ENCODE measurements around the gene LILRB5. TPM values are rescaled to one million over a fixed set of nuclear protein-coding genes. Genes with fewer than 3 reads are reported as not detected.
A peak's percentile ranks its signal among the peaks of the same experiment; 100 is the strongest.

Gene LILRB5
- total and polyA plus RNA-seq, 2 of the 8 experiments (the other 6 are each of a cell fraction or from before 2014, with no cell fraction given): 0.05 TPM; not detected in 1

- peak overlapping the region; percentile 53; the same call in 1 of the 2 replicates for H2AFZ ChIP-seq (ENCODE audit: low read length)
- no peak for TF ChIP-seq EP300 (IDR thresholded peaks at IDR 0.05; ENCODE audit: borderline replicate concordance in 1 of 2, low read depth in 2 of 2, low read length in 2 of 2)
- TF ChIP-seq SP2 (IDR thresholded peaks at IDR 0.05; ENCODE audit: low read length): no peak
- no peak for TF ChIP-seq TAF1 (IDR thresholded peaks at IDR 0.05; ENCODE audit: low read depth, low read length)
- no peak for TF ChIP-seq ATF3 (IDR thresholded peaks at IDR 0.05; ENCODE audit: insufficient read depth, low read depth, low read length)
- TF ChIP-seq CTBP2 (IDR thresholded peaks at IDR 0.05; ENCODE audit: borderline replicate concordance, insufficient read depth, insufficient read length, low read length): no peak
- no peak for TF ChIP-seq E2F6 (IDR thresholded peaks at IDR 0.05)
- no peak for TF ChIP-seq EGR1 (IDR thresholded peaks at IDR 0.05; ENCODE audit: borderline replicate concordance, low read depth, low read length)
- no peak for TF ChIP-seq POU5F1 (IDR thresholded peaks at IDR 0.05; ENCODE audit: low read depth, low read length)
- TF ChIP-seq TAF7 (optimal IDR thresholded peaks at IDR 0.05; ENCODE audit: borderline replicate concordance, low read depth, low read length): no peak
These were observed 2.7 kb downstream of the LILRB5 start for GRCh38 chr19:54254195-54254906.

More at GRCh38 chr19:54254195-54254906, 2.7 kb downstream of the LILRB5 start:
- Histone ChIP-seq H2AK5ac (ENCODE audit: low read depth, low read length) (no peak overlapping the region), H3K56ac (replicated peaks; ENCODE audit: insufficient read length, low read depth, low read length) (no peak overlapping the region), H3K79me2 (ENCODE audit: control insufficient read depth in 1 of 2, insufficient read depth in 2 of 2, low read length in 2 of 2) (no peaks in the 10 kb centered on the region), H3K23me2 (ENCODE audit: low read depth, low read length) (no peaks in the 10 kb centered on the region), H2BK20ac (ENCODE audit: low read length) (no peak overlapping the region), H3K4me3 (ENCODE audit: extremely low read depth in 1 of 4, insufficient read depth in 2 of 4, low read depth in 3 of 4, low read length in 4 of 4) (no peak overlapping the region), H2BK15ac (ENCODE audit: low read length) (no peak overlapping the region; the same call in 1 of the 2 replicates), H3K27me3 (replicated peaks in 1 of 4; ENCODE audit: control insufficient read depth in 3 of 4, extremely low read depth in 1 of 4, insufficient read depth in 3 of 4, low read length in 3 of 4) (no peaks in the 10 kb centered on the region; a peak in 2 of 7 replicates), H3K27ac (ENCODE audit: low read depth, low read length) (no peak overlapping the region), H2BK5ac (ENCODE audit: low read depth, low read length) (no peak overlapping the region; the same call in 1 of the 2 replicates), H4K8ac (ENCODE audit: extremely low read depth, insufficient read depth, low read length) (no peak overlapping the region), H2BK12ac (ENCODE audit: low read depth, low read length) (peak overlapping the region; percentile 63; the same call in 1 of the 2 replicates), H3K4ac (replicated peaks; ENCODE audit: insufficient read length, low read depth, low read length) (no peak overlapping the region), H4K20me1 (replicated peaks in 1 of 2; ENCODE audit: control insufficient read depth in 1 of 2, insufficient read depth in 2 of 2, low read length in 2 of 2) (no peaks in the 10 kb centered on the region), H3K18ac (ENCODE audit: extremely low read depth, low read length) (no peak overlapping the region), H4K91ac (replicated peaks; ENCODE audit: insufficient read length, low read length) (no peak overlapping the region), H3K9me3 (ENCODE audit: insufficient read depth in 2 of 2, low read depth in 1 of 2, low read length in 1 of 2) (no peaks in the 10 kb centered on the region), H3K4me2 (ENCODE audit: insufficient read depth in 1 of 2, low read depth in 2 of 2, low read length in 2 of 2) (no peak overlapping the region; a peak in 2 of 4 replicates), H3K14ac (ENCODE audit: insufficient read length) (no peak overlapping the region), H3K23ac (ENCODE audit: insufficient read length) (no peak overlapping the region), H3K79me1 (ENCODE audit: low read depth, low read length) (no peaks in the 10 kb centered on the region), H3K9ac (replicated peaks in 1 of 4; ENCODE audit: extremely low read depth in 1 of 4, low read depth in 3 of 4, low read length in 3 of 4) (no peak overlapping the region), H3K36me3 (ENCODE audit: control insufficient read depth in 2 of 4, insufficient read depth in 4 of 4, low read length in 3 of 4) (no peaks in the 10 kb centered on the region), H3K4me1 (replicated peaks in 1 of 4; ENCODE audit: control insufficient read depth in 3 of 4, insufficient read depth in 4 of 4, low read length in 3 of 4) (peaks cover 0 to 13% (median 1%) of the 10 kb centered on the region in 4 experiments; a peak in 4 of 7 replicates), H2BK120ac (replicated peaks; ENCODE audit: low read depth, low read length) (no peak overlapping the region), H4K5ac (ENCODE audit: insufficient read length, low read depth, low read length) (no peak overlapping the region)
- DNase-seq (ENCODE audit: low read depth in 1 of 2, low spot score in 2 of 2) (peak in 1 of 2 experiments; percentile 48), FAIRE-seq (no peak)
- WGBS, 2 experiments (ENCODE audit: extremely low coverage in 1 of 2, insufficient coverage in 1 of 2, insufficient read length in 1 of 2, insufficient replicate concordance in 2 of 2, low coverage in 1 of 2, low lambda C conversion rate in 2 of 2, missing lambda C conversion rate in 1 of 2): 82% methylated on average over 14 of the region's 17 CpGs; no CpG with 5 or more reads in 1 of the 2 experiments
- CTCF ChIA-PET (ENCODE audit: partially characterized antibody): interaction anchor here (0.5 to 0.9 kb wide), 2 partner anchors 77 to 101 kb away, joined by 3 read pairs; no protein-coding TSS in a partner anchor
- POLR2A ChIA-PET (ENCODE audit: partially characterized antibody): interaction anchor here (1.2 to 2.2 kb wide), 2 partner anchors 53 to 85 kb away, joined by 3 to 9 read pairs; no protein-coding TSS in a partner anchor

All from H1 (cell line).